GM12878 (cell line): ENCODE measurements around the gene SEPTIN10. TPM values are rescaled to one million over a fixed set of nuclear protein-coding genes. Genes with fewer than 3 reads are reported as not detected.

Source experiments
- ATAC-seq: fragments of 200-7000 bp; cut with Tn5 transposase; 3 replicates; pipeline ENCODE4 v1.9.1; 2020; ENCODE audit warnings: mild to moderate bottlenecking, moderate library complexity
- BruUV-seq: library from RNA; stranded (reverse); fragments of 400-500 nt; replicated peaks from 2 replicates; lab custom pipeline; 2021; lab: Mats Ljungman, UMichigan
- CTCF ChIA-PET: fragments of 300-600 bp; sonication (Branson Sonifier 250); formaldehyde crosslinking; extraction: SDS; loops from one replicate; lab custom pipeline; 2021; ENCODE audit warnings: inconsistent platforms; lab: Yijun Ruan, JAX
- POLR2A ChIA-PET: fragments of 350-600 bp; formaldehyde crosslinking; extraction: SDS; loops from one replicate; lab custom pipeline; 2021; ENCODE audit warnings: inconsistent platforms; lab: Charles Lee
- RAD21 ChIA-PET: fragments of 300-600 bp; sonication (Branson Sonifier 250); formaldehyde crosslinking; loops from one replicate; lab custom pipeline; 2023; ENCODE audit warnings: antibody characterized with exemption; ENCODE audit not compliant: unreplicated experiment; lab: Charles Lee
- SMC1A ChIA-PET: fragments of 300-600 bp; sonication (Branson Sonifier 250); formaldehyde crosslinking; loops from one replicate; lab custom pipeline; 2023; ENCODE audit not compliant: unreplicated experiment, uncharacterized antibody; lab: Charles Lee
- DNase-seq: peaks from one replicate; pipeline ENCODE4 v3.0.0-alpha.2; 2011; ENCODE audit warnings: low read depth, low spot score
- FAIRE-seq: peaks from 3 replicates; lab custom pipeline; 2011; peaks lifted over from hg19 to GRCh38; lab: Jason Lieb, UNC
- H2AFZ ChIP-seq: 2 replicates; pipeline ENCODE4 v1.6.0; 2011; ENCODE audit warnings: low read depth, low read length, control low read depth; ENCODE audit not compliant: control insufficient read depth
- H3K27ac ChIP-seq: 2 replicates; pipeline ENCODE4 v1.5.1; 2011; ENCODE audit warnings: control low read depth; ENCODE audit not compliant: control insufficient read depth, insufficient read depth
- H3K27me3 ChIP-seq, 2 experiments: replicated peaks in 1 of 2; 2 replicates each; pipeline versions ENCODE4 v1.6.0 to v1.6.1; 2011; ENCODE audit warnings: low read length in 1 of 2; ENCODE audit not compliant: control insufficient read depth in 2 of 2, insufficient read depth in 2 of 2
- H3K36me3 ChIP-seq, 2 experiments: 2 replicates each; pipeline ENCODE4 v1.5.1; 2011; ENCODE audit warnings: low read length in 1 of 2; ENCODE audit not compliant: control insufficient read depth in 2 of 2, insufficient read depth in 2 of 2
- H3K4me1 ChIP-seq: 2 replicates; pipeline ENCODE4 v1.6.1; 2011; ENCODE audit warnings: mild to moderate bottlenecking, low read length, moderate library complexity, mixed read lengths; ENCODE audit not compliant: control insufficient read depth, insufficient read depth
- H3K4me2 ChIP-seq: 2 replicates; pipeline ENCODE4 v1.6.0; 2011; ENCODE audit warnings: control low read depth; ENCODE audit not compliant: control insufficient read depth, insufficient read depth
- H3K4me3 ChIP-seq: fragments of 200-600 bp; sonication (generic); 2 replicates; pipeline ENCODE4 v1.5.1; 2016
- H3K79me2 ChIP-seq: 2 replicates; pipeline ENCODE4 v1.6.0; 2011; ENCODE audit warnings: low read length; ENCODE audit not compliant: control insufficient read depth, insufficient read depth
- H3K9ac ChIP-seq: 2 replicates; pipeline ENCODE4 v1.8.0; 2011; ENCODE audit warnings: low read length, control low read depth, mixed read lengths; ENCODE audit not compliant: control insufficient read depth, insufficient read depth
- H3K9me3 ChIP-seq: replicated peaks from 3 replicates; pipeline ENCODE4 v1.5.1; 2011; ENCODE audit warnings: mild to moderate bottlenecking, low read length; ENCODE audit not compliant: control insufficient read depth, insufficient read depth
- H4K20me1 ChIP-seq: 2 replicates; pipeline ENCODE4 v1.6.0; 2011; ENCODE audit not compliant: control insufficient read depth, insufficient read depth
- BHLHE40 ChIP-seq, 2 experiments: fragments of 450-650 bp in 1 of 2; IDR thresholded peaks; 2 replicates each; pipeline ENCODE4 v1.6.1; 2011 to 2017; ENCODE audit warnings: low read depth in 2 of 2, borderline replicate concordance in 1 of 2, improper control_type of control experiment in 1 of 2, low read length in 1 of 2, mild to moderate bottlenecking in 1 of 2
- ESRRA ChIP-seq: IDR thresholded peaks from 2 replicates; pipeline ENCODE4 v1.6.1; 2012; ENCODE audit warnings: mild to moderate bottlenecking, low read length, improper control_type of control experiment
- HDGF ChIP-seq: fragments of 450-650 bp; IDR thresholded peaks from 2 replicates; pipeline ENCODE4 v1.6.1; 2016; ENCODE audit warnings: antibody characterized with exemption
- MXI1 ChIP-seq: fragments of 150-350 bp; IDR thresholded peaks from 2 replicates; pipeline ENCODE4 v1.6.1; 2011; ENCODE audit warnings: low read depth, mild to moderate bottlenecking, inconsistent platforms, low read length, improper control_type of control experiment
- NBN ChIP-seq: fragments of 450-650 bp; IDR thresholded peaks from 2 replicates; pipeline ENCODE4 v1.6.1; 2016
- NFYB ChIP-seq: IDR thresholded peaks from 2 replicates; pipeline ENCODE4 v1.6.1; 2011; ENCODE audit warnings: low read depth, mild to moderate bottlenecking, low read length, improper control_type of control experiment, moderate library complexity; ENCODE audit not compliant: insufficient read depth
- POLR2AphosphoS5 ChIP-seq: IDR thresholded peaks from 2 replicates; pipeline ENCODE4 v1.6.1; 2011; ENCODE audit warnings: mild to moderate bottlenecking, low read length, inconsistent platforms
- RB1 ChIP-seq: fragments of 450-650 bp; formaldehyde crosslinking; IDR thresholded peaks from 2 replicates; pipeline ENCODE4 v1.6.1; 2017; ENCODE audit warnings: mild to moderate bottlenecking, borderline replicate concordance
- SUZ12 ChIP-seq: fragments of 200-600 bp; sonication (generic); IDR thresholded peaks from one replicate; pipeline ENCODE4 v1.6.1; 2018; ENCODE audit warnings: antibody characterized with exemption, mild to moderate bottlenecking; ENCODE audit not compliant: unreplicated experiment
- TCF3 ChIP-seq: IDR thresholded peaks from 2 replicates; pipeline ENCODE4 v1.6.1; 2012; ENCODE audit warnings: low read depth, mild to moderate bottlenecking, low read length, borderline replicate concordance; ENCODE audit not compliant: insufficient read depth
- WGBS: methylation state at CpG from one replicate; pipeline ENCODE4 v1.1.6; 2016; ENCODE audit warnings: low lambda C conversion rate; ENCODE audit not compliant: insufficient replicate concordance, insufficient coverage; ENCODE audit errors: missing lambda C conversion rate; 5-methylcytosine and 5-hydroxymethylcytosine counted together
- in situ Hi-C: fragments of 300-500 bp; cut with MboI; formaldehyde crosslinking; loops from 9 replicates; pipeline ENCODE4 v1.14.3; 2018; ENCODE audit warnings: mixed read lengths
- intact Hi-C: fragments of 100-400 bp; cut with micrococcal nuclease; formaldehyde crosslinking; loops from one replicate; pipeline ENCODE4 v1.14.2; 2022; ENCODE audit not compliant: unreplicated experiment
- polyA plus RNA-seq, 11 experiments: library from polyadenylated mRNA; depleted of rRNA in 4 of 11; unstranded in 6 of 11; stranded (reverse) in 5 of 11; fragments of >200 nt; fragmentation: Nextera tagmentation in 4 of 11; fragmentation: Illumina TruSeq in 1 of 11; extraction: Ambion mirVana in 4 of 11; extraction: Trizol in 1 of 11; gene quantifications; 1 replicate in 1 of 11; 2 replicates in 10 of 11; pipeline versions ENCODE4 v1.2.1 to v1.2.3, GENCODE V29; 2011 to 2016; ENCODE audit warnings: inconsistent platforms in 2 of 11, missing spikeins in 2 of 11, low read depth in 1 of 11
- total RNA-seq, 4 experiments: library from RNA; depleted of rRNA in 3 of 4; stranded (reverse); fragments of >200 nt in 3 of 4; fragmentation: Illumina TruSeq in 1 of 4; extraction: Trizol in 1 of 4; gene quantifications; 2 replicates each; pipeline versions ENCODE4 v1.2.1 to v1.2.3, GENCODE V29; 2013 to 2021
- TF ChIP-seq, protein P1 (sequence below): fragments of 450-650 bp; IDR thresholded peaks from 2 replicates; pipeline ENCODE4 v1.6.1; 2017; ENCODE audit warnings: mild to moderate bottlenecking, moderate library complexity
- TF ChIP-seq, protein P2 (sequence below): IDR thresholded peaks from 2 replicates; pipeline ENCODE4 v1.6.1; 2012; ENCODE audit warnings: low read depth, low read length, improper control_type of control experiment
- TF ChIP-seq, protein P3 (sequence below): IDR thresholded peaks from 2 replicates; pipeline ENCODE4 v1.6.1; 2012; ENCODE audit warnings: low read length, inconsistent platforms
- TF ChIP-seq, protein P4 (sequence below): fragments of 450-650 bp; IDR thresholded peaks from 2 replicates; pipeline ENCODE4 v1.6.1; 2016; ENCODE audit warnings: mild to moderate bottlenecking, moderate library complexity, borderline replicate concordance

Gene SEPTIN10
- total and polyA plus RNA-seq, 10 of the 15 experiments (the other 5 are each of a cell fraction or from before 2014, with no cell fraction given): 20.2 to 132 (median 62.7) TPM

DNA sequence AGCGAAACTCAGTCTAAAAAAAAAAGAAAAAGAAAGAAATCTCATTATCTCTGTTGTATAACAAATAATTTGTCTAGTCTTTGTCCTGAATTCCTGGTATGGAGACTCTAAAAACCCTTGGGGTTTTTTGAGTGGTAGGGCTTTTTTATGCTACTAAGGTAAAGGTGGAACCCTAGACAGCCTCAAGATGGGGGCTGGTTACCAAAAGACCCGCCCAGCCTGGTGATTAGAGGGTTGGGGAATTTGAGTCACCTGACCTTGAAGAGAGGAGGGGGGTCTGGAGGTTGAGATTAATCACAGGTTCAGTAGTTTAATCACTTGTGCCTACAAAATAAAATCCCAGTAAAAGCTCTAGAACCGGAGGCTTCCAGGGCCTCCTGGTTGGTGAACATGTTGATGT, 18.0 kb upstream of the SEPTIN10 start:
- Histone ChIP-seq H3K27me3 (no peaks in the 10 kb centered on the region), H3K4me1 (peaks cover 18% of the 10 kb centered on the region), H3K9me3 (peaks cover 2% of the 10 kb centered on the region; the same call in 2 of the 3 replicates), H3K27ac (no peak overlapping the region), H3K79me2 (no peaks in the 10 kb centered on the region), H4K20me1 (no peaks in the 10 kb centered on the region), H3K9ac (no peak overlapping the region), H2AFZ (no peak overlapping the region), H3K36me3 (no peaks in the 10 kb centered on the region), H3K4me2 (no peak overlapping the region), H3K4me3 (no peak overlapping the region)
- no peak for FAIRE-seq
- ATAC-seq: no peak
- WGBS: 61% methylated on average over 3 of the region's 3 CpGs
- in situ Hi-C loops: no loop called here
- intact Hi-C loops: no loop called here
- CTCF ChIA-PET: no interaction called here
- no peak for DNase-seq
- SMC1A ChIA-PET: no interaction called here
- no TSS peak for BruUV-seq
- RAD21 ChIA-PET: no interaction called here
- POLR2A ChIA-PET: interaction anchor here (0.6 kb wide), 1 partner anchor 1098 kb away, joined by 4 read pairs; no protein-coding TSS in a partner anchor
- TF ChIP-seq NFYB: no peak
- TF ChIP-seq, protein P1, sequence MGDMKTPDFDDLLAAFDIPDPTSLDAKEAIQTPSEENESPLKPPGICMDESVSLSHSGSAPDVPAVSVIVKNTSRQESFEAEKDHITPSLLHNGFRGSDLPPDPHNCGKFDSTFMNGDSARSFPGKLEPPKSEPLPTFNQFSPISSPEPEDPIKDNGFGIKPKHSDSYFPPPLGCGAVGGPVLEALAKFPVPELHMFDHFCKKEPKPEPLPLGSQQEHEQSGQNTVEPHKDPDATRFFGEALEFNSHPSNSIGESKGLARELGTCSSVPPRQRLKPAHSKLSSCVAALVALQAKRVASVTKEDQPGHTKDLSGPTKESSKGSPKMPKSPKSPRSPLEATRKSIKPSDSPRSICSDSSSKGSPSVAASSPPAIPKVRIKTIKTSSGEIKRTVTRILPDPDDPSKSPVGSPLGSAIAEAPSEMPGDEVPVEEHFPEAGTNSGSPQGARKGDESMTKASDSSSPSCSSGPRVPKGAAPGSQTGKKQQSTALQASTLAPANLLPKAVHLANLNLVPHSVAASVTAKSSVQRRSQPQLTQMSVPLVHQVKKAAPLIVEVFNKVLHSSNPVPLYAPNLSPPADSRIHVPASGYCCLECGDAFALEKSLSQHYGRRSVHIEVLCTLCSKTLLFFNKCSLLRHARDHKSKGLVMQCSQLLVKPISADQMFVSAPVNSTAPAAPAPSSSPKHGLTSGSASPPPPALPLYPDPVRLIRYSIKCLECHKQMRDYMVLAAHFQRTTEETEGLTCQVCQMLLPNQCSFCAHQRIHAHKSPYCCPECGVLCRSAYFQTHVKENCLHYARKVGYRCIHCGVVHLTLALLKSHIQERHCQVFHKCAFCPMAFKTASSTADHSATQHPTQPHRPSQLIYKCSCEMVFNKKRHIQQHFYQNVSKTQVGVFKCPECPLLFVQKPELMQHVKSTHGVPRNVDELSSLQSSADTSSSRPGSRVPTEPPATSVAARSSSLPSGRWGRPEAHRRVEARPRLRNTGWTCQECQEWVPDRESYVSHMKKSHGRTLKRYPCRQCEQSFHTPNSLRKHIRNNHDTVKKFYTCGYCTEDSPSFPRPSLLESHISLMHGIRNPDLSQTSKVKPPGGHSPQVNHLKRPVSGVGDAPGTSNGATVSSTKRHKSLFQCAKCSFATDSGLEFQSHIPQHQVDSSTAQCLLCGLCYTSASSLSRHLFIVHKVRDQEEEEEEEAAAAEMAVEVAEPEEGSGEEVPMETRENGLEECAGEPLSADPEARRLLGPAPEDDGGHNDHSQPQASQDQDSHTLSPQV: no peak
- TF ChIP-seq, protein P2, sequence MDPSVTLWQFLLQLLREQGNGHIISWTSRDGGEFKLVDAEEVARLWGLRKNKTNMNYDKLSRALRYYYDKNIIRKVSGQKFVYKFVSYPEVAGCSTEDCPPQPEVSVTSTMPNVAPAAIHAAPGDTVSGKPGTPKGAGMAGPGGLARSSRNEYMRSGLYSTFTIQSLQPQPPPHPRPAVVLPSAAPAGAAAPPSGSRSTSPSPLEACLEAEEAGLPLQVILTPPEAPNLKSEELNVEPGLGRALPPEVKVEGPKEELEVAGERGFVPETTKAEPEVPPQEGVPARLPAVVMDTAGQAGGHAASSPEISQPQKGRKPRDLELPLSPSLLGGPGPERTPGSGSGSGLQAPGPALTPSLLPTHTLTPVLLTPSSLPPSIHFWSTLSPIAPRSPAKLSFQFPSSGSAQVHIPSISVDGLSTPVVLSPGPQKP: no peak
- no peak for TF ChIP-seq SUZ12
- TF ChIP-seq ESRRA: no peak
- TF ChIP-seq POLR2AphosphoS5: no peak
- no peak for TF ChIP-seq TCF3
- TF ChIP-seq RB1: no peak
- TF ChIP-seq, protein P3, sequence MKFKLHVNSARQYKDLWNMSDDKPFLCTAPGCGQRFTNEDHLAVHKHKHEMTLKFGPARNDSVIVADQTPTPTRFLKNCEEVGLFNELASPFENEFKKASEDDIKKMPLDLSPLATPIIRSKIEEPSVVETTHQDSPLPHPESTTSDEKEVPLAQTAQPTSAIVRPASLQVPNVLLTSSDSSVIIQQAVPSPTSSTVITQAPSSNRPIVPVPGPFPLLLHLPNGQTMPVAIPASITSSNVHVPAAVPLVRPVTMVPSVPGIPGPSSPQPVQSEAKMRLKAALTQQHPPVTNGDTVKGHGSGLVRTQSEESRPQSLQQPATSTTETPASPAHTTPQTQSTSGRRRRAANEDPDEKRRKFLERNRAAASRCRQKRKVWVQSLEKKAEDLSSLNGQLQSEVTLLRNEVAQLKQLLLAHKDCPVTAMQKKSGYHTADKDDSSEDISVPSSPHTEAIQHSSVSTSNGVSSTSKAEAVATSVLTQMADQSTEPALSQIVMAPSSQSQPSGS: no peak
- no peak for TF ChIP-seq BHLHE40 (IDR thresholded peaks at IDR 0.05; ENCODE audit: borderline replicate concordance in 1 of 2, low read depth in 2 of 2, low read length in 1 of 2)
- no peak for TF ChIP-seq HDGF
- TF ChIP-seq NBN: no peak
- TF ChIP-seq, protein P4, sequence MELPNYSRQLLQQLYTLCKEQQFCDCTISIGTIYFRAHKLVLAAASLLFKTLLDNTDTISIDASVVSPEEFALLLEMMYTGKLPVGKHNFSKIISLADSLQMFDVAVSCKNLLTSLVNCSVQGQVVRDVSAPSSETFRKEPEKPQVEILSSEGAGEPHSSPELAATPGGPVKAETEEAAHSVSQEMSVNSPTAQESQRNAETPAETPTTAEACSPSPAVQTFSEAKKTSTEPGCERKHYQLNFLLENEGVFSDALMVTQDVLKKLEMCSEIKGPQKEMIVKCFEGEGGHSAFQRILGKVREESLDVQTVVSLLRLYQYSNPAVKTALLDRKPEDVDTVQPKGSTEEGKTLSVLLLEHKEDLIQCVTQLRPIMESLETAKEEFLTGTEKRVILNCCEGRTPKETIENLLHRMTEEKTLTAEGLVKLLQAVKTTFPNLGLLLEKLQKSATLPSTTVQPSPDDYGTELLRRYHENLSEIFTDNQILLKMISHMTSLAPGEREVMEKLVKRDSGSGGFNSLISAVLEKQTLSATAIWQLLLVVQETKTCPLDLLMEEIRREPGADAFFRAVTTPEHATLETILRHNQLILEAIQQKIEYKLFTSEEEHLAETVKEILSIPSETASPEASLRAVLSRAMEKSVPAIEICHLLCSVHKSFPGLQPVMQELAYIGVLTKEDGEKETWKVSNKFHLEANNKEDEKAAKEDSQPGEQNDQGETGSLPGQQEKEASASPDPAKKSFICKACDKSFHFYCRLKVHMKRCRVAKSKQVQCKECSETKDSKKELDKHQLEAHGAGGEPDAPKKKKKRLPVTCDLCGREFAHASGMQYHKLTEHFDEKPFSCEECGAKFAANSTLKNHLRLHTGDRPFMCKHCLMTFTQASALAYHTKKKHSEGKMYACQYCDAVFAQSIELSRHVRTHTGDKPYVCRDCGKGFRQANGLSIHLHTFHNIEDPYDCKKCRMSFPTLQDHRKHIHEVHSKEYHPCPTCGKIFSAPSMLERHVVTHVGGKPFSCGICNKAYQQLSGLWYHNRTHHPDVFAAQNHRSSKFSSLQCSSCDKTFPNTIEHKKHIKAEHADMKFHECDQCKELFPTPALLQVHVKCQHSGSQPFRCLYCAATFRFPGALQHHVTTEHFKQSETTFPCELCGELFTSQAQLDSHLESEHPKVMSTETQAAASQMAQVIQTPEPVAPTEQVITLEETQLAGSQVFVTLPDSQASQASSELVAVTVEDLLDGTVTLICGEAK: no peak
- TF ChIP-seq MXI1: no peak
